Stimulated activated CD4-positive, alpha-beta T cell treated with anti-CD3 and anti-CD28 coated beads, Interleukin-1b, Interleukin-23, amount 100 ng/mL, for 48 hours (primary cell): ENCODE results near the gene KLF7.
"Not testable (repeated sequence)": the region's sequence is repeated elsewhere in the genome, so short reads cannot be mapped to it uniquely, and the experiment has no call there.

Source experiments
- DNase-seq: peaks from one replicate; pipeline ENCODE4 v3.0.0-alpha.2; 2020

KLF7 gene

DNA sequence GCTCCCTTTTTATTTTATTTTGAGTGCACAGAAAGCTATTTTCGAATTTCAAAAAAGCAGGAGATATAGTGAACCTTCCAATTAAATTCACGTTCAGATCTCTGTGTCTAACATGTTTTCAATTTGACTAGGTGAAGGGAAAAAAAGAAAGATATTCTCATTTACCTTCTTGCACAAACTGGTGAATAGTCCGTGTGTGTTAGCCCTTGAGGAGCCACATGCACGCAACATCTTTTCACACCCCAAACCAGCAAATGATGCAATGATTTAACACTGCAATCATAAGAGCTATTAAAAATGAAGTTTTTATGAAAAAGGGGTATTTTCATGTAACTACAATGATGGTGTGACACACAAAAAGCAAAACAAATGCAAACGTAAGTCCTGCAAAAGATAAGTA, 116.6 kb downstream of the KLF7 start:
- no peak for DNase-seq

DNA sequence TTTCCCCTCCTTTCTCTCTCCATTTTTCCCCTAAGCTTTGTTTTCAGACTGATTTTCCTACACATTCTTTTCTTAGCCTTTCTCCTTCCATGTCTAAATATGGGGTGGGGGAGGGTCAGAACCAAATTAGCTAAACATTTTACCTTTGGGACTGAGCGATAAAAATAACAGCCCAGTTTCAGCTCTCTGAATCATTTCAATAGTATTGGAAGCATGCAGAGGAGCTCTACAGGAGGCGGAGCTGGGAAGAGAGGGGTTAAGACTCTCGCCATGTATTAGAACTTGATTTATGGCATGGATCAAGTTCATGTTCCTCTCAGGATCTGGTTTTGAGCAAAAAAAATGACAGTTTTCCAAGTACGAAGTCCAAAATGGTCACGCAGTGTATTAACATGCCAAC, 117.3 kb downstream of the KLF7 start:
- DNase-seq: no peak

DNA sequence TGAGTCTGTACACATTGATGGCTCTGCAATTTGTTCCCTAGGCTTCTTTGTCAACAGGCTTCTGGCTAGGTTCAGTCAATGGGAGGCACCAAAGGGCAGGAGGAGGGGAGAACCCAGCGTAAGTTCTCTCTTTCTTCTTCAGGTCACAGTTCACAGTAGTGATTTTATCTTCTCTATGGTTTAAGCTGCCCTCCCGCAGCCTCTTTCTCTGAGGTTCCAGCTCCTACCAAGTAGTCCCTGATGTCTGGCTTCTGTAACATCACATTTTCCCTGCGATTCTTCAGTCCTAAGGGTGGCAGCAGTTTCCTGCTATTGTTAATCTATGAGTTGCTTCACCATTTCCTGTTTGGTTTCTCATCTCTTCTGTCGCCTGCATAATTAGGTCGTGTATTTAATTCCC, 119.0 kb downstream of the KLF7 start:
- peak; percentile 21 for DNase-seq

DNA sequence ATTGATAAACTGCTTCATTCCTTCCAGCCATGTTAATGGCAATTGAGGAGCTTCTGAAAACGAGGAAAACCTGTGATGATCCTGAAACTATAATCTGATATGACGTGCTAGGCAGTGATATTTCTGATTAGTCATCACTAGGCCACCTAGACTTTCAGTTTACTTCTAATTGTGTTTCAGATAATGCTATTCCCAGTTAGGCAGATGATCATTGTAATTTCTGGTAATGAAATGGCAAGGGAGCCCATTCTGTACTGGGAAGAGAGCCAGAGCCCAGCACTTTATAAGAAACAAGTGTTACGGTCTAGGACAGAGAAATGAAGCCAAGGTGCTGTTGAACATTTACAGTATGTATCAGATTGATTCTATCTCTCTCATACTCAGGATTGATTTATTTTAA, 120.2 kb downstream of the KLF7 start:
- no peak for DNase-seq

DNA sequence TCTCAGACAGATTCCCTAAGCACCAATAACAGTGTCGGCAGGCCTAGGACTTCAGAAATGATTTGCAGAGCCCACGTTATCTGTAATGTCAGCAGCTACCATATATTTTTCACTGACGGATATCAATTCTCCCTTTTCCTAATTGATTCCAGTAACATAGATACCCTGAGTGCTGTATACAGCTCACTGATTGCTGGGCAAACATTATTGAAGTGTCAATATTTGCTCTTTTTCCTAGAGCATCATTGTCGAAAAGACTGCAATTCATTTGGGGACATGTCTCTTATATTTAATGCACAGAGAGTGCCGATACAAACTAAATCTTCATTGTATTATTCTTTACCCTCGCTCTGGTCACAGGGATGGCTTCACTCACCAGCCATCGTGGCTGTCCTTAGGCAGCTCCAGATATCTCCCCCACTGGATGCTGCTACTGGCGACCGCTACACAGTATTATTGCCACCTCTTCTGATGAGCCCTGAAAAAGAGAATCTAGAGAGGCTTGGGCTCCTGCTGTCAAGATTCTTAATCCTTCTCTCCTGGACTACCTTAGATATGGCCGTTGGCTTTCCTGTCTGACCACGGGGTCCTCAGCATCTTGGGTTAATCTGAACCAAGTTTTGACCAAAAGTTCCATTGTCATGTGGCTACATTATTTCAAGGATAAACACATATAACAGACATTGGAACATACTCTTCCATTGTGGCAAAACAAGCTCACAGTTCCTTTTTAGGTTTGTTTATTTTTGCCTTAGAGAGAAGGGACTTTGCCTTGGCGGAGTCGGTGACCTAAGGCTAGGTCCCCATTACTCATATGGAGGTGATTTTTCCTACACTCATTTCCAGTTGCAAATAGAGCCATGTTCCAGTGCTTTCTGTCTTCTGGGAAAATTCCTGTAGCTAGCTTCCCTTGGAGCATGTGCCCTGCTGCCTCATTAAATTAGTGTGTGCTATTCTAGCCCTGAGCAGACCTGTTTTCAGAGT, 121.1 kb downstream of the KLF7 start:
- no peak for DNase-seq

DNA sequence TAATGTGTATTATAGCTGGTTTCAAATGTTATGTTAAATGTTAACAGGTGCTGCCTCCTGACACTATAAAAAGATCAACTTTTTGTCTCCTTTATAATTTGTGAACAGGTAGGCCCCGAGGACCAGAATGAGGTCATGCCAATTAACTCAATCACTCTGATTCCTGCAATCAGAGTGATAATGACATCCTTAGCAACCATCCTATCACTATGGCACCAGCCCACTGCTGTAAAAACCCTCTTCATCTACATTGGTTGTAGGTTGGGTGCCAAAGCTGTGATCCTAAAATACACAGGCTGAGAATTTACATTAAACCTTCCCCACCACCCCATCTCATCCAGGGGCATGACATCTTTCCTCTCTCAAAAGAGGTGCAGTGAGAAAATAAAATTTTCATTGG, 122.9 kb downstream of the KLF7 start:
- DNase-seq: no peak

DNA sequence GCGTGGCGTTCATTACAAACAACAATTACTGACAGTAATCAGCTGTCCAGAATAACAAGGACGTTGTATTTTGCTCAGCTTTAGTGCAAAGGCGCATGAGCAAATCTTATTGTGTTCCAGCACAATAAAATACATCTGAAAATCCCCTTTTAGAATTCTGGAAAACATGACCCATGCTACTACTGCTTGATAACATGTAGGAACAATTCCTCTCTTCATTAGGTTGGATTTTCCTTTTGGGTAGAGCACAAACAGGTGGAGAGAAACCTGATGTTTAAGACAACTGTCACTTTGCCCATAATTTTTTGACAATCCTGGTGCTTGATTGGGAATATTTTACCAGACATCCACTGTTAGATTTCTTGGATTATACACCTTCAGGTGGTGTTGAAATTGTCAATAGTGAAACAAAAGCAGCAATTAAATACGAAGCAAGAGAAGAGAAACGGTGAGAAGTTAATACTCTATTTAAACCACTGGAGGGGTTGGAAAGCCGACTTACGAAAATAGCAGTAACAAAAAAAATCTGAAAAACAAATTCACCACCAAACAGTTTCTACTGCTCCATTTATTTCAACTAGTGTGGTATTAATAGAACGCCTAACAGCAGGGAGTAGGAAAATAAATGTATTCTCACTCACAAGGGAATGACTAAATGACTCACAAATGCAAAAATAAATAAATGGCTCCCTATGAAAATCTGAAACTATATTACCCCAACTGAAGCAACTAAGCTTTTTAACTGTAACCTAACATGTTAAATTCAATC, 123.8 kb downstream of the KLF7 start:
- no peak for DNase-seq

DNA sequence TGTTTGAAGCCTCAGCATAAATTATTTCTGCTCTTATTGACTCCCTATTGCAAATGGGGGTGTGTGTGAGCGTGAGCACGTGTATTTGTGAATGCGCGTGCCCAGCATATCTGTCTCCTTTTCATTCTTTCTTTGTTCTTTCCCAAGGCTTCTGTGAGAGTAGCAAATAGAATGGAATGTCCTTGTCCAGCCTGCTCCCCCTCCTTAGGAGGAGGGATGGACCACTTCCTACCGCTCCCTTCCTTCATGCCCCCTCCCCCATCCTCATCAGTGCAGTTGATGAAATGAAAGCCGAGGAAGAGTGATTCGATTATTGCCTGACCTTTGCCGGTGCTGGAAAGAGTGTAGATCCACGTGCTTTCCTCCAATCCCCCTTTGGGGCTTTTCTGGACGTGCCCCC, 124.5 kb downstream of the KLF7 start:
- DNase-seq: no peak

DNA sequence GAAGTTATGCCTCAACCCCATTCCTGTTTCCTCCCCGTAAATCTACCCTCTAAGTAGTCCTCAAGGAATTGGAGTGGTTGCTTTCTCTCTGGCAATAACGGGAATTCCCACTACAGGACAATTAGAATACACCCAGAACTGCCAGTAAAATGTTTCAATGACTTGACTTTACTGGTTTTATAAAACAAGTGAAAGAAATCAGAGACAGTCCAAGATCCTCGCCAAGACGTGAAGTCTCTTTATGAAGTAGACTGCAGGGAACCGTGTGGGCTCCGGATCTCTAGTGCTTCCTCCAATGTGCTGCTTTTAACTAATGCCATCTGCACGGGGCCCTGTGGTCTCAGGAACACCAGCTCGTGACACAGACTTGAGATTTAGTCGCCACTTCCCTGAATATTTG, 125.1 kb downstream of the KLF7 start:
- no peak for DNase-seq

DNA sequence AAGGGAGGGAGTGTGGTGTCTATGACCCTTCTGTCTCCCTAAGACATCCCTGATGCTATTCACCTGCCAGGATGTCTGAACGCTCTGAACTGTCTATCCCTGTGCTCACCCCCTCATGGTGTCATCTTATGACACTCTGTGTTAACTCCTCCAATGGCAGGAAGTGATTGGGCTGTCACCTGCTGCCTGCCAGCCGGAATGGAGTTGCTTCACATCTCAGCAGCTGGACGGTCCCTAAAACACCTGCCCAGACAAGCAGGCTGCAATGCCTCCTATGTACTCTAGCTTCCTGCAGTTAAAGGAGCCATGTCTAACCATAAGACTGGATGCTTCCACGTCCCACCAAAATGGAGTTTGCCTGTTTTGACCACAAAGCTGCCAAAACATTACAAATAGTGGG, 126.5 kb downstream of the KLF7 start:
- DNase-seq: no peak

DNA sequence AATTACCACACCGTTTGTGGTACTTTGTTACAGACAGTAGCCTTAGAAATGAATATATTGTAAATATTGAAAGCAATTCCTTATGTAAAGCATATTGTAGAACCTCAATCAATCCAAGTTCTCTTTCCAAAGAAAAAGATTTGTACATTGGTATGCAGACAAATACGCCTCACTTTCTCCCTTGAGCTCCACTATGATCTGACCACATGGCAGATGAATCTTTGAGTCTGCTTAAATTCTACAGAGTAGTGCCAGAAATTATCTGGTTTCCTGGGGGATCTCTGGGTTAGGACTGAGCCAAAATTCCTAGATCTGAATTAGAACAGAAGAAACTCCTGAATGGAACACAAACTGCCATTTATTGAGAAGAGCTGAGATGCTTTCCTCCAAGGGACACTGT, 127.4 kb downstream of the KLF7 start:
- DNase-seq: no peak

DNA sequence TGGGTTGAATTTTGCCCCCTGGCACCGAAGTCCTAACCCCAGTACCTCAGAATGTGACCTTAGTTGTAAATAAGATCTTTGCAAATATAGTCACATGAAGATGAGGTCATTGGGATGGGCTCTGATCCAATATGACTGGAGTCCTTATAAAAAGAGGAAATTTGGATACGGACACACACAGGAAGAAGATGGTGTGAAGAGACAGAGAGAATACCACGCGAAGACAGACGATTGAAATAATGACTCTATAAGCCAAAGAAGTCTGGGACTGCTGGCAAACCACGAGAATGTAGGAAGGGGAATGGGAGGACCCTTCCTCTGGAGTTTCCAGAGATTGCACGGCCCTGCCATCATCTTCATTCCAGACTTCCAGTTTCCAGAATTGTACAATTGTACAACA, 127.9 kb downstream of the KLF7 start:
- no peak for DNase-seq

DNA sequence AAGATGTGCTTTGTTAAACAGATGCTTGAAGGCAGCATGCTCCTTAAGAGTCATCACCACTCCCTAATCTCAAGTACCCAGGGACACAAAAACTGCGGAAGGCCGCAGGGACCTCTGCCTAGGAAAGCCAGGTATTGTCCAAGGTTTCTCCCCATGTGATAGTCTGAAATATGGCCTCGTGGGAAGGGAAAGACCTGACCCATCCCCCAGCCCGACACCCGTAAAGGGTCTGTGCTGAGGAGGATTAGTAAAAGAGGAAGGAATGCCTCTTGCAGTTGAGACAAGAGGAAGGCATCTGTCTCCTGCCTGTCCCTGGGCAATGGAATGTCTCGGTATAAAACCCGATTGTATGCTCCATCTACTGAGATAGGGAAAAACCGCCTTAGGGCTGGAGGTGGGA, 128.7 kb downstream of the KLF7 start:
- not testable (repeated sequence) for DNase-seq

DNA sequence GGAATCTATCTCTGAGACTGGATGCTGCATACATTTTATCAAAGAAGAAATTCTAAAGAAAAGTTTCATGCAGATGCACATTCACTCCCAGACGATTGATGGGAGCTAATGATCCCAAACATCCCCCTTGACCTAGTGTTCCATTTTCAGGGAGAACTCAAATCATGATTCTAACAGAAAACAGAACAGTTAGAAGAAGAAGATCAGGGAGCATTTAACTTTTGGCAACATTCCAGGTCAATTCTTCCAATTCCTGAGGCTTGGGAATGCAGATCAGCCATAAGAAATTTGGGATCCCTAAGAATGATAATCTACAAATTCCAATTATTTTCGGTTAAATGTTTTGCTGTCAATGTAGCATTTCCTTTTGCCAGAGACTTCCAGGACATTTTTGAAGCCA, 129.9 kb downstream of the KLF7 start:
- no peak for DNase-seq

DNA sequence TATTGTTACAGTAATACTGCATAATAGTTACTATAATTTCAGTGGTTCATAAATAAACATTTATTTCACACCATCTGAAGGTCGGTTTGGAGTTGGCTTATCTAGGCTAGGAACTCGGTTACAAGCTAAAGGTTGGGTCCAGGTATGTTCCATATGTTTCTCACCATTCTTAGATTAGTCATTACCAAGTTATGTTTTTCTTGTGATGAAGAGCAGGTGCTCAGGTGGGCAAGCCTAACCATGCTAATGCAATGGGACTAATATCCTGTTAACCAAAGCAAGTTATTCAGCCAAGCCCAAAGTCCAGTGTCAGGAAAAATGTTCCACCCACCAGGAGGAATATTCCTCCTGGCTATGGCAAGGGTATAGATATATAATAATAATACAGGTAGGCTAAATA, 133.3 kb downstream of the KLF7 start:
- no peak for DNase-seq
